GM21390 (cell line): ENCODE measurements around the gene TMED3.
"Not testable (repeated sequence)": the region's sequence is repeated elsewhere in the genome, so short reads cannot be mapped to it uniquely, and the experiment has no call there.

ENCODE experiments used
- ATAC-seq: cut with Tn5 transposase; IDR thresholded peaks from one replicate; pipeline ENCODE4 v1.9.1; 2021; ENCODE audit not compliant: unreplicated experiment

The TMED3 gene

GRCh38 chr15:79315623-79316328, 4.9 kb downstream of the TMED3 start:
- no peak for ATAC-seq

GRCh38 chr15:79316864-79317263, 6.0 kb downstream of the TMED3 start:
- ATAC-seq: no peak

- ATAC-seq: not testable (repeated sequence)
Measured at GRCh38 chr15:79319973-79320372, 9.1 kb downstream of the TMED3 start.

- no peak for ATAC-seq
Measured at GRCh38 chr15:79321876-79322275, 11.0 kb downstream of the TMED3 start.

GRCh38 chr15:79322306-79322705, 11.4 kb downstream of the TMED3 start:
- no peak for ATAC-seq

GRCh38 chr15:79322945-79323344, 12.0 kb downstream of the TMED3 start:
- ATAC-seq: no peak

- ATAC-seq: no peak
Measured at GRCh38 chr15:79329171-79329611, 18.3 kb downstream of the TMED3 start.

GRCh38 chr15:79332824-79333510, 22.1 kb downstream of the TMED3 start:
- no peak for ATAC-seq

GRCh38 chr15:79337591-79337990, 26.7 kb downstream of the TMED3 start:
- ATAC-seq: no peak

GRCh38 chr15:79339588-79340314, 28.8 kb downstream of the TMED3 start:
- no peak for ATAC-seq

- no peak for ATAC-seq
Measured at GRCh38 chr15:79340315-79340602, 29.3 kb downstream of the TMED3 start.

GRCh38 chr15:79341396-79341795, 30.5 kb downstream of the TMED3 start:
- ATAC-seq: no peak

GRCh38 chr15:79349525-79349924, 38.6 kb downstream of the TMED3 start:
- no peak for ATAC-seq

GRCh38 chr15:79352206-79352605, 41.3 kb downstream of the TMED3 start:
- ATAC-seq: no peak

- ATAC-seq: no peak
Measured at GRCh38 chr15:79357566-79357965, 46.7 kb downstream of the TMED3 start.

GRCh38 chr15:79358069-79358468, 47.2 kb downstream of the TMED3 start:
- no peak for ATAC-seq

- ATAC-seq: no peak
Measured at GRCh38 chr15:79364571-79365240, 53.8 kb downstream of the TMED3 start.

- no peak for ATAC-seq
Measured at GRCh38 chr15:79365765-79366164, 54.9 kb downstream of the TMED3 start.

GRCh38 chr15:79366691-79367090, 55.8 kb downstream of the TMED3 start:
- ATAC-seq: no peak

GRCh38 chr15:79370716-79371115, 59.8 kb downstream of the TMED3 start:
- no peak for ATAC-seq

- ATAC-seq: no peak
Measured at GRCh38 chr15:79371591-79371990, 60.7 kb downstream of the TMED3 start.

- no peak for ATAC-seq
Measured at GRCh38 chr15:79372428-79372827, 61.5 kb downstream of the TMED3 start.
